Stimulated activated naive CD4-positive, alpha-beta T cell (primary cell): ENCODE data around the gene DYNLL1.
"Not testable (repeated sequence)": the region's sequence is repeated elsewhere in the genome, so short reads cannot be mapped to it uniquely, and the experiment has no call there.

Experiments
- DNase-seq, 6 experiments: peaks; one replicate each; lab custom pipeline; 2025; lab: John Stamatoyannopoulos, UW

Gene DYNLL1

GRCh38 chr12:120474616-120474960 is 21.3 kb upstream of the DYNLL1 start:
- DNase-seq, result no peak

- DNase-seq, result no peak
These were observed 20.3 kb upstream of the DYNLL1 start for GRCh38 chr12:120475643-120476042.

GRCh38 chr12:120479458-120479857 is 16.5 kb upstream of the DYNLL1 start:
- DNase-seq, result no peak

GRCh38 chr12:120480211-120480610 is 15.7 kb upstream of the DYNLL1 start:
- DNase-seq, result no peak

- no peak for DNase-seq
These were observed 14.7 kb upstream of the DYNLL1 start for GRCh38 chr12:120481022-120481767.

- no peak for DNase-seq
These were observed 12.3 kb upstream of the DYNLL1 start for GRCh38 chr12:120483621-120484020.

GRCh38 chr12:120485961-120486881 is 9.7 kb upstream of the DYNLL1 start:
- no peak for DNase-seq

- DNase-seq, result not testable (repeated sequence)
These were observed 8.4 kb upstream of the DYNLL1 start for GRCh38 chr12:120487552-120487951.

- no peak for DNase-seq
These were observed 7.8 kb upstream of the DYNLL1 start for GRCh38 chr12:120488057-120488640.

- DNase-seq, result no peak
These were observed 6.9 kb upstream of the DYNLL1 start for GRCh38 chr12:120489018-120489417.

- no peak for DNase-seq
These were observed 5.6 kb upstream of the DYNLL1 start for GRCh38 chr12:120490325-120490724.

GRCh38 chr12:120490833-120491512 is 4.9 kb upstream of the DYNLL1 start:
- no peak for DNase-seq

- no peak for DNase-seq
These were observed 655 bp upstream of the DYNLL1 start for GRCh38 chr12:120495186-120495730.

- DNase-seq, result peak; percentile 21 to 59 (median 48)
These were observed 764 bp downstream of the DYNLL1 start for GRCh38 chr12:120496413-120497340.

GRCh38 chr12:120497524-120498150 is 1.7 kb downstream of the DYNLL1 start:
- no peak for DNase-seq

- DNase-seq, result no peak
These were observed 3.1 kb downstream of the DYNLL1 start for GRCh38 chr12:120498870-120499515.

GRCh38 chr12:120500581-120500980 is 4.7 kb downstream of the DYNLL1 start:
- DNase-seq, result peak in 1 of 6 experiments; percentile 9

- no peak for DNase-seq
These were observed 8.7 kb downstream of the DYNLL1 start for GRCh38 chr12:120504587-120504986.

GRCh38 chr12:120508537-120508936 is 12.6 kb downstream of the DYNLL1 start:
- DNase-seq, result no peak

GRCh38 chr12:120514002-120514401 is 18.1 kb downstream of the DYNLL1 start:
- no peak for DNase-seq
